HG02885 (cell line): Measurements from ENCODE around the gene ATP7A.
"Not testable (repeated sequence)": the region's sequence is repeated elsewhere in the genome, so short reads cannot be mapped to it uniquely, and the experiment has no call there.

ENCODE experiments used
- ATAC-seq: cut with Tn5 transposase; IDR thresholded peaks from one replicate; pipeline ENCODE4 v1.9.1; 2021; ENCODE audit warnings: mild to moderate bottlenecking; ENCODE audit not compliant: unreplicated experiment, poor library complexity

Gene ATP7A

DNA sequence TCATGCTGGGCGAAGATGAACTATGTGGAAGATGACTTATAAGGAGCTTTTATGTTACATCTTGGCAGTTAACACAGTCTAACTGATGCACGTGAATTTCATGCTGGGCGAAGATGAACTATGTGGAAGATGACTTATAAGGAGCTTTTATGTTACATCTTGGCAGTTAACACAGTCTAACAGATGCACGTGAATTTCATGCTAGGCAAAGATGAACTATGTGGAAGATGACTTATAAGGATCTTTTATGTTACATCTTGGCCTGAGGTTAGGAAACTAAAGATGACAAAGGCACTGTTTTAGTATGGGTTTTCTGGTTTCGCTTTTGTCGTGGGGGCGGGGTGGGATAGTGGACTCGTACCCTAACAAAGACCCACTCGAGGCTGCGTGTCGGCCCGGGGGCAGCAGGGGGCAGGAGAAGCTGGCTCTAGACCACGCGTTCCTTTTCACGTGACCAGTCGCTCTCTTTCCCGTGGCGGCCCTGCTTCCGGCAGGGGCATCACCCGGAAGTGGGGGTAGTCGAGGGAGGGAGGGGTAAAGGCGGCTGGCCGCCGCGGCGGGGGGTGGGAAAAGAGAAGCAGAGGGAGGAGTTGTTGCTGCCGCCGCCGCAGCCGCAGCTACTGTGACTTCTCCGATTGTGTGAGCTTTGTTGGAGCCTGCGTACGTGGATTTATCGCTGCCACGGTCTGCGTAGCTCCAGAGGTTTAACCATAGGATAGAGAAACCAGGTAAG, at the start of gene ATP7A:
Gene ATP7A, plus strand, starts transcription at position 586 of the 733 bp plus-strand sequence. CDS start 60,949 bp downstream, outside the sequence.
- peak; percentile 95 for ATAC-seq

- ATAC-seq, result no peak
These were observed 35.1 kb upstream of the ATP7A start for GRCh38 chrX:77875372-77875771.

- not testable (repeated sequence) for ATAC-seq
These were observed 29.1 kb upstream of the ATP7A start for GRCh38 chrX:77881418-77881817.

GRCh38 chrX:77892887-77893286, 17.6 kb upstream of the ATP7A start:
- no peak for ATAC-seq

GRCh38 chrX:77893713-77894112, 16.8 kb upstream of the ATP7A start:
- ATAC-seq, result no peak

DNA sequence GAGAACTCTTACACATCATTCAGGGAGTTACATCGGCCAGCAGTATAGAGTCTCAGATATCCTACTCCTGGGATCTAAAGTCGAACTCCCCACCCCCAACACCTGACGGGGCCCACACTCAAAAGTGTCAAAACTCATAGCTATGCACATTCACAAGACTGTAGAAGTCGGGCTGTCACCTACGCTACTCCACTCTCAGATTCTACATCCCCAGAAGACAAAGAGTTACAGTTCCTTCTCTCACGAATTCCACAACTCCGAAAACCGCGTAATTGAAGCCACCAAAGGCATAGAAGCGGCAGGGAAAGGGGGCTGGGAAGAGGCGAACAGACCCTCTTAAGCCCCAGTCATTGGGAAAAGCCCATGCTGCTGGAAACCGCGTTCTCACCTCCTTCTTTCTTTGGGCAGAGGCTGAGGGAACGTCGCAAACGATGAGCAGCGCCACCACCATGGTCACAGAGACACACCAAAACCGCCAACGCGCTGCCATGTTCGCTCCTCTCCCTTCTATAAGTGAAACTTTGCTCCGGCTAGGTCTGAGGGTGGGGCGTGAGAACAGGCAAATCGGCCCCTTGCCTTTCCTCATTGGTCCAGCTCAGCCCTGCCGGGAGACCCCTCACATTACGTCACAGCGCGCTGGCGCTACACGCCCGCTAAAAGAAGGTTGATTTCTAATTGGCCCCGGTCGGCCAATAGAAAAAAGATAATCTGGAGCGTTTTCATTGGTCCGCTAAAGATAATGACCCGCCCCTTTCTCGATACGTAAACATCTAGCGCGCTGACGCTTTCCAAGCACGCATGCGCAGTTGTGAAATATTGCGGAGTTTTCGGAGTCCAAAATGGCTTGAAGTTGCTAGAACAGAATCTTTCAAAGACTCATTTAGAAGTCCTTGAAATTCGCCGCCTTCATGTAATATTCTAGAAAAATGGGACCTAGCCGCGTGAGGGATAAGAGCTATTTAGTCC, 15.3 kb upstream of the ATP7A start, which contains the start of gene MAGT1:
Gene MAGT1, minus strand, starts transcription at position 515 of the 966 bp plus-strand sequence. Its CDS starts 25 bp downstream, at position 490.
- ATAC-seq, result peak; percentile 90

DNA sequence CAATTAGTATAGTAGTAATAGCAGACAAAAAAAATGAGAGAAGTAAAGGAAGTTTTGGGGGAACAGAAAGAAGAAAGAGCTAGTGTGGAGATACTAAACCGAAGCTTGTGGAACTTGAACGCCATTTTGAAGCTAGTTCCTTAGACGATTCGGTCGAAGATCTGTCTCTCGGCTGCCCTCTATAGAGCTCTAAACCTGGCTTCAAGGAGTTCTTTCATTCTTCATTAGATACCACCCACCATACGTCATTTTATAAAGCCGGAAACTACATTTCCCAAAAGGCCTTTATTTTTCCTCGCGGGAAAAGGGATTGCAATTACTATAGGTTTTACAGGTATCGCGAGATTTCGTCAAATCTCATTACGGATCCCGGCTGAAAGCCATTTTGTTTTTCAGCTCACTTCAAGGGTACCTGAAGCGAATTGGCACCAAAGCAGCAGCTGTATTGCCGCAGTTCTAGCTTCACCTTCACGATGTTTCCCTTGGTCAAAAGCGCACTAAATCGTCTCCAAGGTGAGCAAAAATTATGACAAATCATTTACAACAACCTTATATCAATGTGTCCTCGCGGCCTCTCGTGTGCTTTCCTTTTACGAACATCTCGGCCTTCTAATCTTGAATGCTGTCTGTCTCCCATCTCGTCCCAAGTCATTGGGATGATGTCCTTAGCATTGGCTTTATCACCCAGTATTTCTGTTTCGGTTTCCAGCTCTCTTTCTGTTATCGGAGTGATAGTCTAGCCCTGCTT, 11.2 kb upstream of the ATP7A start, which contains the start of gene COX7B:
Gene COX7B, plus strand, starts transcription at position 388 of the 748 bp plus-strand sequence. Its CDS starts 86 bp downstream, at position 474.
- peak; percentile 61 for ATAC-seq

GRCh38 chrX:77900688-77901087, 9.8 kb upstream of the ATP7A start:
- ATAC-seq, result no peak

DNA sequence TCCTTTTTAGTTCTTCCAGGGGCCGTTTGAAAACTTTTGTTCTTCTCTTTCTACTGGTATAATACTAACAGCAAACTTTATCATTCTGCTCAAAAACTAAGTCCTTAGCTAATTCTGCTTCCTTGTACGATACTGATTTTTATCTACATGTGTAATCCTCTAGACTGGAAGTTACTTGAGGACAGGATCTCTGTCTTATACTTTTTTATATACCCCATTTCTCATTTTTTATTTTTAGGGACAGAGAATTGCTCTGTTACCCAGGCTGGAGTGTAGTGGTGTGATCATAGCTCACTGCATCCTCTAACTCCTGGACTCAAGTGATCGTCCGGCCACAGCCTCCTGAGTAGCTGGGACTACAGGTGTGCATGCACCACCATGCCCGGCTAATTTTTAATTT, 9.0 kb upstream of the ATP7A start:
- ATAC-seq, result no peak

- peak; percentile 65 for ATAC-seq
These were observed 6.9 kb downstream of the ATP7A start for GRCh38 chrX:77917294-77917933.

DNA sequence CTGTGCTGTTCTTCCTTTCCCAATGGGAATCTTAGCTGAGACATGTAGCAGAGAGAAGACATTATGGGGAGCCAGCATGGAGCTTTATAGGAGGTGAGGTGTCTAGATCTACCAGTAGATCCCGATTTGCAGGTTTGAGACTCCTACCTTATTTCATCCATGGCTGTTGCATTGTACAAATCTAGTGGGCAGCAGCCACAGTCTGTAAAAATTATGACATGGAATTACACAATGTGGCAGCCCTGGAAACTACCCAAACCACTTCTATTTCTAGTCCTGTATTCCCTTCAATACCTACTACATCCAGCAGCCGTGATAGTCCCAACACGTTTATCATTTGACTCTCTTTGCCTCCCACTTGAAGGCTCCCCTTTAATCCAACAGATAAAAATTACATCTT, 8.1 kb downstream of the ATP7A start:
- ATAC-seq, result no peak

DNA sequence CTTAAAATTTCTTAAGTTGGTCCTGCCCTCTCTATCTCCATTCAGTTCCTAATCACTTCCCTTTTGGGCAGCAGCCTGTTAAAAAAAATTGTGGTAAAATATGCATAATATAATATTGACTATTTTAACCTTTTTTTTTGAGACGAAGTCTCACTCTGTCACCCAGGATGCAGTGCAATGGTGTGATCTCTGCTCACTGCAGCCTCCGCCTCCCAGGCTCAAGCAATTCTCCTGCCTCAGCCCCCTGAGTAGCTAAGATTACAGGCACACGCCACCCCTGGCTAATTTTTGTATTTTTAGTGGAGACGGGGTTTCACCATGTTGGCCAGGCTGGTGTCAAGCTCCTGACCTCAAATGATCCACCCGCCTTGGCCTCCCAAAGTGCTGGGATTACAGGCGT, 8.9 kb downstream of the ATP7A start:
- ATAC-seq, result not testable (repeated sequence)

- ATAC-seq, result no peak
These were observed 12.3 kb downstream of the ATP7A start for GRCh38 chrX:77922787-77923186.

- no peak for ATAC-seq
These were observed 13.9 kb downstream of the ATP7A start for GRCh38 chrX:77924320-77924859.

DNA sequence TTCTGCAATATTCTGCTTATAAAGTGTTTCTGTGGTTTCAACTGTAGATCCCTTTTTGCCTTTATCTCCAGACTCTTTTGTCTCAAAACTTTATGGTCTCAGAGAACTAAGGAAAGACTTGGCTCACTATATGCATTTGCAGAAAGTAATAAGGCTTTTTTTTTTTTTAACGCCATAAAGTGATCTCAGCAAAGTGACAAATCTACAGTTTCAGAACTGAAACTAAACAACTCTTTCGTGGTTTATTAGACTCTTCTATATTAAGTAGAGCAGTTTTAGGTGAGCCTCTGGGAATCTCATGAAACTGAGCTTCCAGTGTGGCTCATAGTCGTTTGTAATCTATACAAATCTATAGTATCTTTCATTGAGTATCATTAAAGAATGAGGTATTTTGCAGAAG, 15.3 kb downstream of the ATP7A start:
- ATAC-seq, result no peak

DNA sequence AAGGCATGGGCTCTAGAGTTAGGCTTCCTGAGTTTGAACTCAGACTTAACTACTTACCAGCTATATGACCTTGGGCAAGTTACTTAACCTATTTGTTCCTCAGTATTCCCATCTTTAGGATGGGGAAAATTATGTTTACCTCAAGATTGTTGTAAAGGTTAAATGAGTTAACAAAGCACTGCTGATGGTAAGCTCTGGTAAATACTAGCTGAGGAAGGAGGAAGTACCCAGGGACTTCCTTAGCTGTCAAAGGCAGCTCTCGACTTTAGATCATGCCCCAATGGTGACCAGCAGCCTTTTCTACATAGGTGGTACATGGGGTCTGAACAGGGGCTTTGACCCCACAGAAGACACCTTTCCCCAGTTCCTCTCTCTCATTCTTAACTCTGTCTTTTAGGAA, 20.1 kb downstream of the ATP7A start:
- ATAC-seq, result no peak

- ATAC-seq, result no peak
These were observed 25.4 kb downstream of the ATP7A start for GRCh38 chrX:77935886-77936285.

DNA sequence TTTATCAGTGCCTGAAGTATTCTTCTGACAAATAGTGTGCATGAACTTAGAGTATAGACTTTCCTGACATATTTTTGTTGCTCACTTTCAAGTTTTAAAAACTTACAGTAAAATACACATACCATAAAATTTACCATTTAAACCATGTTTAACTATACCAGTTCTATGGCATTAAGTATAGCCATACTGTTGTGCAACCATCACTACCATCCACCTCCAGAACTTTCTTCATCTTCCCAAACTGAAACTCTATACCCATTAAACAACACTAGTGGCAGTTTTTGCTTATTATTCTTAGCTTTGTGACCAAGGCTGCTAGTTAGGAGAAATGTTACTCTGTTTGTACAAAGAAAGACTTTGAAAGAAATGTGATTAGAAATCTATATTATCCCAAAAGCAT, 25.8 kb downstream of the ATP7A start:
- no peak for ATAC-seq

- no peak for ATAC-seq
These were observed 26.8 kb downstream of the ATP7A start for GRCh38 chrX:77937291-77937690.
